SU-DHL-6 (cell line): ENCODE data around the gene ZNF860.

ENCODE experiments used
- CTCF ChIP-seq: fragments of 200-600 bp; sonication (generic); IDR thresholded peaks from one replicate; pipeline ENCODE4 v1.5.1; 2017; ENCODE audit warnings: antibody characterized with exemption, mild to moderate bottlenecking, low read length, moderate library complexity; ENCODE audit not compliant: insufficient read depth, poor library complexity, severe bottlenecking
- EZH2phosphoT487 ChIP-seq: fragments of 200-600 bp; sonication (generic), shearing (Covaris generic); conservative IDR thresholded peaks from 2 replicates; pipeline ENCODE4 v1.6.1; 2018; ENCODE audit warnings: mild to moderate bottlenecking, antibody characterized with exemption, low read length, moderate library complexity, mixed read lengths

- no peak for TF ChIP-seq CTCF
- TF ChIP-seq EZH2phosphoT487: no peak
Measured at GRCh38 chr3:31977736-31978135, 3.8 kb upstream of the ZNF860 start.
